Thyroid gland (tissue), 4 donors: ENCODE measurements around the gene ADGRE2.
"Not testable (repeated sequence)": the region's sequence is repeated elsewhere in the genome, so short reads cannot be mapped to it uniquely, and the experiment has no call there.

Experiments
- POLR2A ChIP-seq, 2 donors: fragments of 450-650 bp; IDR thresholded peaks; one replicate each; pipeline ENCODE4 v1.6.1; 2017; ENCODE audit warnings: antibody characterized with exemption in 2 of 2, mild to moderate bottlenecking in 2 of 2, moderate library complexity in 1 of 2
- TF ChIP-seq, protein P1 (sequence below), 6 experiments: fragments of 200-600 bp in 3 of 6; fragments of 450-650 bp in 3 of 6; sonication (generic) in 3 of 6; IDR thresholded peaks; one replicate each; pipeline ENCODE4 v1.5.1; 2016 to 2019; ENCODE audit warnings: antibody characterized with exemption in 6 of 6, mild to moderate bottlenecking in 2 of 6, inconsistent platforms in 1 of 6, moderate library complexity in 1 of 6

DNA sequence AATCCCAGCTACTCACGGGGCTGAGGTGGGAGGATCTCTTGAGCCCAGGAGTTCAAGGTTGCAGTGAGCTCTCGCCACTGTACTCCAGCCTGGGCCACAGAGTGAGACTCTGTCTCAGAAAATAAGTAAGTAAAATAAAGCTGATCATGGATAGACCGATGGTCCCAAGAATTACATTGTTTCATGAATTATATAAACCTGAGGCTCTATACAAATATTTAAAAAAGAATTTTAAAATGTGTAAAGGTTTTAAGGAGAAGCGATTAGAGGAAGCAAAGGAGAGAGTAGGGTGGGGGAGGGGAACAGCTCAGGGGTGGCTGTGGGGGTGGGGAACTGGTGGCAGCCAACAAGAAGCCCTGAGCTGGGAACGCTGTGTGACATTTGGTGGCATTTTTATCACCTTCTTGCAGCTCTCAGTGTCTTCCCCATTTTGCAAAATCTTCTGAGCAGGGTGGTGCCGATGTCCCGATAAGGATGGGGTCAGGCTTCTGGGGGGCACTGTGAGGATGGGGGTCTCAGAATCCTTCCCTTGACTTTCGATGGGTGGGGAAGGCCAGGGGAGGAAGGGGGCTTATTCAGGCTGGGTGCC is 5.1 kb upstream of the ADGRE2 start:
- TF ChIP-seq, protein P1, sequence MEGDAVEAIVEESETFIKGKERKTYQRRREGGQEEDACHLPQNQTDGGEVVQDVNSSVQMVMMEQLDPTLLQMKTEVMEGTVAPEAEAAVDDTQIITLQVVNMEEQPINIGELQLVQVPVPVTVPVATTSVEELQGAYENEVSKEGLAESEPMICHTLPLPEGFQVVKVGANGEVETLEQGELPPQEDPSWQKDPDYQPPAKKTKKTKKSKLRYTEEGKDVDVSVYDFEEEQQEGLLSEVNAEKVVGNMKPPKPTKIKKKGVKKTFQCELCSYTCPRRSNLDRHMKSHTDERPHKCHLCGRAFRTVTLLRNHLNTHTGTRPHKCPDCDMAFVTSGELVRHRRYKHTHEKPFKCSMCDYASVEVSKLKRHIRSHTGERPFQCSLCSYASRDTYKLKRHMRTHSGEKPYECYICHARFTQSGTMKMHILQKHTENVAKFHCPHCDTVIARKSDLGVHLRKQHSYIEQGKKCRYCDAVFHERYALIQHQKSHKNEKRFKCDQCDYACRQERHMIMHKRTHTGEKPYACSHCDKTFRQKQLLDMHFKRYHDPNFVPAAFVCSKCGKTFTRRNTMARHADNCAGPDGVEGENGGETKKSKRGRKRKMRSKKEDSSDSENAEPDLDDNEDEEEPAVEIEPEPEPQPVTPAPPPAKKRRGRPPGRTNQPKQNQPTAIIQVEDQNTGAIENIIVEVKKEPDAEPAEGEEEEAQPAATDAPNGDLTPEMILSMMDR (IDR thresholded peaks at IDR 0.05): not testable (repeated sequence)
- not testable (repeated sequence) for TF ChIP-seq POLR2A (IDR thresholded peaks at IDR 0.05)
